ENCODE results near the gene SCCPDH.

Gene SCCPDH

GRCh38 chr1:246755419-246755818 is 31.2 kb downstream of the SCCPDH start:
- DNase-seq, result no peak

GRCh38 chr1:246760422-246761347 is 36.5 kb downstream of the SCCPDH start:
- DNase-seq, result no peak

DNA sequence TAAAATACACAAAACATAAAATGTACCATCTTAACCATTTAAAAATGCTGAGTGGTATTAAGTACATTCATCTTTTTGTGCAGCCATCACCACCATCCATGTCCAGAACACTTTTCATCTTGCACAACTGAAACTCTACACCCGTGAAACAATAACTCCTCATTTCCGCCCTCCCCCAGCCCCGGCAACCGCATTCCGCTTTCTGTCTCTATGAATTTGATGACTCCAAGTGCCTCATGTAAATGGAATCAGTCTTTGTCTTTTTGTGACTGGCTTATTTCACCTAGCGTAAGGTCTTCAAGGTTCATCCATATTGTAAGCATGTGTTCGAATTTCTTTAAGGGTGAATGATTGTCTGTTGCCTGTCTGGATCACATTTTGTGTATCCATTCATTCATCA is 37.2 kb downstream of the SCCPDH start:
- DNase-seq, result no peak

DNA sequence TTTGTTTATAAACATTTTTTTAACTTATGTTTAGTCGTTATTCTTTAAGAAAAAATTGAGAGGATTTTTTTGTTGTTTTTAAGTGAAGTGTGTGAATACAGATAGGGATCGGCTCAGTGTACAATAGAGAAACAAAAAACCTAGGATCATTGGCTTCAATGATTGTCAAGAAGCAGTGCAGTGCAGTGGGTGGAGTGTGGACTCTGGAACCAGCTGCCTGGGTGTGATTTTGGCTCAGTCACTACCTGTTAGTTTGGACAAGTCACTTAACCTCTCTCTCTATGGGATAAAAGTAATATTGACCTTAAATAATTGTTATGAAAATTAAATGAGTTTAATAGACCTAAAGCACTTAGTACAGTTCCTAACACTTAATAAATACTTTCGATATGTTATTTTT is 41.3 kb downstream of the SCCPDH start:
- no peak for DNase-seq

DNA sequence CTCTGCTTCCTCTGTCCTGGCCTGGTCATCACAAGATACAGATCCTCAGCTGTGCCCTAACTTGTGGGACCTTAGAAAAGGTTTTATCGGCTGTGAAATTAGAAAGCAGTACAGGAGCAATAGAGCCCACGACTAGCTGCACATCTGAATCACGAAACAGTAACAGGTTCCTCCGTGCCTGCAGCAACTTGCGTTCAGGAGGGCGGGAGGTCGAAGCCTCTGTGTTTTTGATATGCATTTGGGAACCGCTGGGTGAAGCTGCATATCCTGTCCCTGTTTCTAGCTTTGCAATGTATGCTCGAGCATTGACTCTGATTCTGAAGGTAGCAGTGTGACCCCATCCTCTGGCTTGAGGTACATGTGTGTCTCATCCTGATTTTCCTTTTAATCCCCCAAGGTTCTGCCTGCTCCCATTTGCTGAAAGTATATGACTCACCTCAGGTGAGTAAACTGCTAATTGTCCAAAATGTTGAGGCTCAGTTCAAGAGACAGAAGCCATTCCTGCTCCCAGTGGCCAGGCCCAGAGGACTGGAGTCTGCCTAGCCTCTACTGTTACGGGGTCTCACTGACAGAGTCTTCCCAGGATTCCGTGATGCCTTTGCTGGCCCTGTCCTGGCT is 44.3 kb downstream of the SCCPDH start:
- no peak for DNase-seq

GRCh38 chr1:246769306-246769705 is 45.1 kb downstream of the SCCPDH start:
- no peak for DNase-seq

DNA sequence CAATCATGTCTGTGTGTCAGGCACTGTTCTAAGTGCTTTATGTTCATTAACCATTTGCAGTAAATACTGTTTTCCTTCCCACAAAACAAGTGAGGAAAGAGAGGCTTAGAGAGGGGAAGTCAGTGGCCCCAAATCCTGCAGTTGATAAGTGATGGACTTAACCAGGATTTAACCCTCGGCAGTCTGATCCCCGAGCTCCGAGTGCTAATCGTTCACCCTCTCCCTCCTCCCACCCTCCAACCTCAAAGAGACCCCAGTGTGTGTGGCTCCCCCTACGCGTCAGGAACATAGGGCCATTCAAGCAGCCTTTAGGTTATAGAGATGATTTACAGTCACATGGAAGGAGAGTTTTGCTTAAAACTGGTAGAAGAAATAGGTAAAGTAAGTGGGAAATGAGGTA is 47.2 kb downstream of the SCCPDH start:
- DNase-seq, result no peak

GRCh38 chr1:246772686-246773085 is 48.5 kb downstream of the SCCPDH start:
- no peak for DNase-seq

GRCh38 chr1:246773213-246773641 is 49.0 kb downstream of the SCCPDH start:
- no peak for DNase-seq

GRCh38 chr1:246775531-246776385 is 51.5 kb downstream of the SCCPDH start:
- no peak for DNase-seq

- no peak for DNase-seq
These were observed 52.7 kb downstream of the SCCPDH start for GRCh38 chr1:246776923-246777322.

DNA sequence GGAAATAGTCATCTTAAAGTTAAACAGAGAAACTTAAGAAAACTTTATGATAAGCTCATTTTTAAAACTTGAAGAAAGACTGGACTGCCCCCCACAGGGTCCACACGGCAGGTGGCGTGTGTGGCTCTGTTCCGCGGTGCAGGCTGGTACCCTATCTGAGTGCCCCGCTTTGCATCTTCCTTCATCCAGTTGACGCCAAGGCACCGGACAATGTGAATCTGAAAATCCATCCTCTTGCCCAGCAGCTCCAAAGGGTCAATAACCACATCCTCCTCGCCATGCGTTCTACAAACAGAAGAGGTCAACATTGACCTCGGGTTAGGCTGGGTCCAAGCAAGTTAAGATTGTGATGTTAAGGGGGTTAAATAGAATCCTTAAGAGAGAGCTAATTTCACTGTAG is 54.5 kb downstream of the SCCPDH start:
- no peak for DNase-seq

GRCh38 chr1:246779561-246780175 is 55.5 kb downstream of the SCCPDH start:
- no peak for DNase-seq

GRCh38 chr1:246780264-246780663 is 56.1 kb downstream of the SCCPDH start:
- DNase-seq, result no peak

- DNase-seq, result no peak
These were observed 57.0 kb downstream of the SCCPDH start for GRCh38 chr1:246781212-246781611.

GRCh38 chr1:246782120-246782900 is 58.1 kb downstream of the SCCPDH start:
- no peak for DNase-seq

- no peak for DNase-seq
These were observed 60.6 kb downstream of the SCCPDH start for GRCh38 chr1:246784621-246785493.

- no peak for DNase-seq
These were observed 61.4 kb downstream of the SCCPDH start for GRCh38 chr1:246785494-246786111.

GRCh38 chr1:246786606-246787238 is 62.5 kb downstream of the SCCPDH start:
- DNase-seq, result no peak

Data from activated naive CD4-positive, alpha-beta T cell treated with Interleukin-2 at 50 U/mL for 16 hours (primary cell).